SK-N-MC (cell line): Measurements from ENCODE around the gene EIF2B2.

Experiments used
- EZH2 ChIP-seq: fragments of 200-600 bp; sonication (generic); IDR thresholded peaks from one replicate; pipeline ENCODE4 v1.6.1; 2017; ENCODE audit warnings: antibody characterized with exemption
- FOXP2 ChIP-seq: optimal IDR thresholded peaks from 2 replicates; pipeline ENCODE3; 2011; ENCODE audit warnings: mild to moderate bottlenecking, moderate library complexity; ENCODE audit not compliant: insufficient read depth; ENCODE audit errors: extremely low read length, control extremely low read depth

GRCh38 chr14:74988131-74988530 lies 14.6 kb upstream of the EIF2B2 start:
- TF ChIP-seq EZH2: no peak
- TF ChIP-seq FOXP2: no peak
